Measurements from ENCODE around the gene RIPPLY2. TPM values are rescaled to one million over a fixed set of nuclear protein-coding genes. Genes with fewer than 3 reads are reported as not detected.

RIPPLY2 gene
- polyA plus RNA-seq, 1 of the 3 experiments (the other 2 are of a cell fraction), result 0.33 TPM

GRCh38 chr6:83875843-83876242 is 22.7 kb downstream of the RIPPLY2 start (continued):
- TF ChIP-seq FOXM1 (IDR thresholded peaks at IDR 0.05; ENCODE audit: low read depth) (no peak), JUND (IDR thresholded peaks at IDR 0.05) (no peak), PBX3 (IDR thresholded peaks at IDR 0.05) (no peak)

GRCh38 chr6:83878902-83879644 is 25.9 kb downstream of the RIPPLY2 start:
- H3K79me2 ChIP-seq (ENCODE audit: insufficient read depth), result 0 out of 2 replicates have a peak, but pooled peaks cover 5% of the 10 kb centered on the region
- H2AFZ ChIP-seq (ENCODE audit: low read depth), result no peak overlapping the region
- H4K20me1 ChIP-seq (ENCODE audit: insufficient read depth), result peaks cover 5% of the 10 kb centered on the region; the same call in 1 of the 2 replicates
- TF ChIP-seq RFX5 (IDR thresholded peaks at IDR 0.05; ENCODE audit: low read length) (no peak), NRF1 (IDR thresholded peaks at IDR 0.05; ENCODE audit: low read depth, low read length) (no peak), MXI1 (IDR thresholded peaks at IDR 0.05; ENCODE audit: low read depth, low read length) (no peak), POLR2AphosphoS5 (IDR thresholded peaks at IDR 0.05; ENCODE audit: low read depth, low read length) (no peak), YY1 (IDR thresholded peaks at IDR 0.05; ENCODE audit: low read depth) (no peak), MEF2A (IDR thresholded peaks at IDR 0.05; ENCODE audit: borderline replicate concordance, low read depth) (no peak), CTCF (IDR thresholded peaks at IDR 0.05) (no peak), USF2 (IDR thresholded peaks at IDR 0.05; ENCODE audit: borderline replicate concordance, low read depth, low read length) (no peak), MAX (IDR thresholded peaks at IDR 0.05; ENCODE audit: low read depth) (no peak), JUND (IDR thresholded peaks at IDR 0.05) (no peak), CHD2 (IDR thresholded peaks at IDR 0.05; ENCODE audit: low read length, partially characterized antibody) (no peak), EP300 (IDR thresholded peaks at IDR 0.05; ENCODE audit: borderline replicate concordance in 1 of 2, low read depth in 1 of 2, low read length in 1 of 2) (no peak), TAF1 (IDR thresholded peaks at IDR 0.05; ENCODE audit: borderline replicate concordance, low read depth, low read length) (no peak), GATA2 (CRISPR knock-in tag; IDR thresholded peaks at IDR 0.05) (no peak), RAD21 (IDR thresholded peaks at IDR 0.05; ENCODE audit: low read length) (no peak), FOSL2 (IDR thresholded peaks at IDR 0.05; ENCODE audit: borderline replicate concordance, low read depth) (no peak)
- H3F3A ChIP-seq (replicated peaks; ENCODE audit: insufficient read depth), result no peaks in the 10 kb centered on the region
- CTCF ChIA-PET, result interaction anchor here (0.9 to 1.5 kb wide), 4 partner anchors 9 to 348 kb away, joined by 3 to 8 read pairs (median 3); partner anchors contain the start of gene CEP162
- peaks cover 2 to 4% of the 10 kb centered on the region in 2 experiments; a peak in 3 of 4 replicates for H3K4me1 ChIP-seq (ENCODE audit: control insufficient read depth in 1 of 2, insufficient read depth in 2 of 2, low read depth in 1 of 2, low read length in 1 of 2)
- H3K27me3 ChIP-seq (ENCODE audit: insufficient read depth), result no peaks in the 10 kb centered on the region
- H3K4me3 ChIP-seq (ENCODE audit: low read depth in 2 of 2, low read length in 1 of 2), result no peak overlapping the region
- H3K9me3 ChIP-seq, result no peaks in the 10 kb centered on the region
- H3K27ac ChIP-seq (ENCODE audit: low read depth in 2 of 2, low read length in 1 of 2), result no peak overlapping the region; a peak in 1 of 4 replicates
- POLR2A ChIA-PET, result no interaction called here
- no peak overlapping the region for H3K9ac ChIP-seq
- WGBS (ENCODE audit: low lambda C conversion rate), result 71% methylated on average over 4 of the region's 4 CpGs
- no peak for DNase-seq
- peaks cover 0 to 5% of the 10 kb centered on the region in 2 experiments for H3K36me3 ChIP-seq (replicated peaks in 1 of 2; ENCODE audit: control insufficient read depth in 1 of 2, insufficient read depth in 2 of 2, low read length in 1 of 2)
- H3K4me2 ChIP-seq, result no peak overlapping the region
- no peaks in the 10 kb centered on the region for H3K9me2 ChIP-seq
